Measurements from ENCODE around the gene ATP8B4. TPM values are rescaled to one million over a fixed set of nuclear protein-coding genes. Genes with fewer than 3 reads are reported as not detected.
A peak's percentile ranks its signal among the peaks of the same experiment; 100 is the strongest.

Gene ATP8B4
- total RNA-seq, 2 experiments from 2014 or later: 2.7 to 4.2 TPM

- Mint-ChIP-seq H3K4me1 (ENCODE audit: low read depth) (peaks cover 22% of the 10 kb centered on the region), H3K27ac (no peak overlapping the region), H3K36me3 (no peaks in the 10 kb centered on the region), H3K9me3 (no peaks in the 10 kb centered on the region), H3K4me3 (no peak overlapping the region), H3K27me3 (no peaks in the 10 kb centered on the region)
- ChIA-PET CTCF (no interaction called here), POLR2A (no interaction called here)
- intact Hi-C loops (cut with micrococcal nuclease): loop anchor here (10.0 kb wide), 3 partner anchors 166 to 674 kb away; no protein-coding TSS in a partner anchor
- DNase-seq: no peak
Observed at GRCh38 chr15:50148362-50148963, 29.4 kb upstream of the ATP8B4 start.

DNA sequence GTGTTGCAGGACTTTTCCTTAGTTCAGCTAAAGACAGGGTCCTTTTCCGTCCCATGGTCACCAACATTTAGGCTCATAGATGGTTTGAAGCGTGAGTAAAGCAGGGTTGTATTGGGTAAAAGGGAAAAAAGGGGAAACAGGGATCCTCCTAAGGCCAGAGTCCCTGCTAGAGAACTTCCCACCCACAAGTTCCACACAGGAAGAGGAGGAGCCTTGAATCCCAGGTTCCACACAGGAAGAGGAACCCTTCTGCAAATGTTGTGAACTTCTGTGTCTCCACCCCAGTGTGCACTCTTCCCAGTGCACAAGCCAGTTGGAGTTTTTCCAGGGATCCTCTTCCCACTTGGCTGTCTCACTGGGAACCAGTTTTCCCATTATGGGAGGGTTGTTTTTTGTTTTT lies 27.6 kb upstream of the ATP8B4 start:
- H3K9me3 Mint-ChIP-seq: no peaks in the 10 kb centered on the region

DNA sequence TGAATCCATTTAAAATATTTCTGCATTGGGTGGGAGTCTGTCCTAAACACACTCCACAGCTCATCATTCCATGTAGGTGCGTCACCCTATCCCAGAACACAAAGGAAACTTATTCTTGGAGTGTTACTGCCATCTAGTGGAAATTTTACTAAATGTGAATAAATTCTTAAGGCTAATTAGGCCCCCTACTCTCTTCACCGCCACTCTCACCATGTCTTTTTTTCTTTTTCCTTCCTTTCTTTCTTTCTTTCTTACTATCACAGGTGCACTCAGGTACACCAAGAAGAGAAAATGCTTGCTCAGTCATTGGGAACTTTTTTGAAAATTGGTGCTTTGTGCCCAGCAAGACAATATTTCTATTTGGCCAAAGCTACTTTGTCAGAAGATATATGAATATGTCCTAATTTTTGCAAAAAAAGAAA lies 26.4 kb upstream of the ATP8B4 start:
- intact Hi-C loops (cut with micrococcal nuclease): loop anchor here (1.0 to 10.0 kb wide), 5 partner anchors 169 to 1283 kb away; no protein-coding TSS in a partner anchor
- DNase-seq: no peak
- no peaks in the 10 kb centered on the region for H3K36me3 Mint-ChIP-seq
- no peak overlapping the region for H3K27ac Mint-ChIP-seq
- ChIA-PET CTCF (interaction anchor here (0.5 to 2.5 kb wide), 27 partner anchors 9 to 1287 kb away, joined by 3 to 19 read pairs (median 3); partner anchors contain the start of genes FGF7 and SLC27A2), POLR2A (no interaction called here)
- H3K4me1 Mint-ChIP-seq (ENCODE audit: low read depth): peaks cover 17% of the 10 kb centered on the region
- H3K9me3 Mint-ChIP-seq: no peaks in the 10 kb centered on the region
- no peak overlapping the region for H3K4me3 Mint-ChIP-seq
- no peaks in the 10 kb centered on the region for H3K27me3 Mint-ChIP-seq

More for the DNA sequence above, 27.6 kb upstream of the ATP8B4 start:
- Mint-ChIP-seq H3K36me3 (no peaks in the 10 kb centered on the region), H3K27ac (no peak overlapping the region), H3K4me3 (no peak overlapping the region), H3K27me3 (no peaks in the 10 kb centered on the region), H3K4me1 (ENCODE audit: low read depth) (peaks cover 22% of the 10 kb centered on the region)
- ChIA-PET POLR2A (no interaction called here), CTCF (interaction anchor here (0.9 to 2.2 kb wide), 6 partner anchors 12 to 912 kb away, joined by 3 to 11 read pairs (median 3); no protein-coding TSS in a partner anchor)
- intact Hi-C loops (cut with micrococcal nuclease): loop anchor here (10.0 kb wide), 3 partner anchors 168 to 672 kb away; no protein-coding TSS in a partner anchor
- DNase-seq: no peak

GRCh38 chr15:50144341-50145120 lies 25.5 kb upstream of the ATP8B4 start:
- Mint-ChIP-seq H3K4me3 (no peak overlapping the region), H3K27ac (no peak overlapping the region), H3K9me3 (no peaks in the 10 kb centered on the region), H3K27me3 (no peaks in the 10 kb centered on the region), H3K36me3 (no peaks in the 10 kb centered on the region), H3K4me1 (ENCODE audit: low read depth) (peaks cover 13% of the 10 kb centered on the region)
- no peak for DNase-seq
- ChIA-PET POLR2A (no interaction called here), CTCF (interaction anchor here (0.6 to 2.5 kb wide), 21 partner anchors 10 to 1286 kb away, joined by 3 to 19 read pairs (median 3); partner anchors contain the start of genes FGF7 and SLC27A2)
- intact Hi-C loops (cut with micrococcal nuclease): loop anchor here (1.0 to 10.0 kb wide), 6 partner anchors 170 to 1282 kb away; partner anchors contain the start of gene FGF7

DNA sequence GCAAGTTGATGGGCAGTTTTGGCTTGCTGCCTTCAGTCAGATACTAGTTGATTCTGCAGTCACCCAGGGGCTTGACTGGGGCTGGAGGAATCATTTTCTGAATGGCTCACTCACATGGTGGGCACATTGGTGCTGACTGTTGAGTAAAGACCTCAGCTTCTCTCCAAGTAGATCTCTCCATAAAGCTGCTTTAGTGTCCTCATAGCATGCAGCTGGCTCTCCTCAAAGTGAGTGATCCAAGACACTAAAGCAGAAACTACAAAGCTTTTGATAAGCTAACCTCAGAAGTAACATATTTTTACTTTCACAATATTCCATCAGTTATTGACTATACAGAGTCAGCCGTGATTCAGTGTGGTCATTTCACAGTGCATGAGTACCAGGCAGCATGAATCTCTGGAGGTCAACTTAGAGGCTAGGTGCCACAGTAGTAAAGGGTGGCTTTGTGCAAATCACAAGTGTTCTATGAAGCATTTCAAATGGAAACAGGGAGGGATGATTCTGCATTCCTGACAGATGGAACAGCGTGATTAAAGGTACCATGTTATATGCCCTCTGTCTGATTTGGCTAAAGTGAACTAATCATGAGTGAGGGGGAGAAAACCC lies 24.3 kb upstream of the ATP8B4 start:
- Mint-ChIP-seq H3K27me3 (peaks cover 3% of the 10 kb centered on the region), H3K9me3 (no peaks in the 10 kb centered on the region), H3K4me3 (no peak overlapping the region), H3K27ac (no peak overlapping the region), H3K36me3 (no peaks in the 10 kb centered on the region), H3K4me1 (ENCODE audit: low read depth) (peaks cover 15% of the 10 kb centered on the region)
- intact Hi-C loops (cut with micrococcal nuclease): loop anchor here (5.0 to 10.0 kb wide), 4 partner anchors 171 to 721 kb away; partner anchors contain the start of gene FGF7
- POLR2A ChIA-PET: no interaction called here
- CTCF ChIA-PET: interaction anchor here (0.6 to 2.5 kb wide), 3 partner anchors 173 to 204 kb away, joined by 3 to 19 read pairs (median 3); no protein-coding TSS in a partner anchor
- DNase-seq: no peak

DNA sequence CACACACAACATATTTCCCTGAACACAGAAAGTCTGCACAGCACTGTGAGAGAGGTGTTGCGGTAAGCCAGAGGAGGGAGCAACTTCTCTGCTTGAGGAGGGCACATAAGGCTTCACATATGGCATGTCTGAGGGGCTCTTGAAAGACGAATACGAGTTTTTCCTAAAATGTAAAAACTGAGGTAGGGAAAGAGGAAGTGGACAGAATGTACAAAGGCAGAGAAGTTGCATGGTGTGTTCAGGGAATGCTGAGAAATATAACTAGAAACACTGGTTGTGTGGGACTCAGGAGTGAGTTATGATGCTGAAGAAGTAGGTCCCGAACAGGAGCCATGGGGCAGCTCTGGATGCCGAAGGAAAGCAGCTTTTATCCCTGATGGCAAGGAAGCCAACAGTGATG lies 22.8 kb upstream of the ATP8B4 start:
- Mint-ChIP-seq H3K27ac (no peak overlapping the region), H3K27me3 (peaks cover 7% of the 10 kb centered on the region), H3K4me3 (no peak overlapping the region), H3K36me3 (no peaks in the 10 kb centered on the region), H3K9me3 (no peaks in the 10 kb centered on the region), H3K4me1 (ENCODE audit: low read depth) (peaks cover 30% of the 10 kb centered on the region)
- ChIA-PET CTCF (no interaction called here), POLR2A (no interaction called here)
- no peak for DNase-seq
- intact Hi-C loops (cut with micrococcal nuclease): loop anchor here (5.0 to 10.0 kb wide), 4 partner anchors 173 to 720 kb away; partner anchors contain the start of gene FGF7

DNA sequence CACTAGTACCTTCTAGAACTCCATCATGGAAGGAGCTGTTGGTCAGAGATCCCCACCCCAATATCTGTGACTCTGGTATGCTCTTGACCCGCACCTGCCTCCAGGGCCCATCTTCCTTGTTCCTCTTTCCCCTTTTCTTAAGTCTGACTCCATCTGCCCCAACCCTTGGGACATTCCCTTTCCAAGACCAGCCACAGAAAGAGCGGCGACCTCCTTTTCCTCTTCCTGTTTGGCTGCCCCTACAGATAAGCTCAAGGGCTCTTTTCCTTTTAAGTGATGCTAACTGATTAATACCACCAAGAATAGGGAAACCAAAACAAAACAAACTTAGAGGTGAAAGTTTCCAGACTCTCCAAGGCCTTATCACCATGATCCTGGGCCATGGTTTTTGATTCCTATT lies 21.9 kb upstream of the ATP8B4 start:
- H3K27ac Mint-ChIP-seq: no peak overlapping the region
- CTCF ChIA-PET: interaction anchor here (1.3 kb wide), 1 partner anchor 90 kb away, joined by 3 read pairs; no protein-coding TSS in a partner anchor

GRCh38 chr15:50140098-50140497 lies 21.1 kb upstream of the ATP8B4 start:
- H3K4me1 Mint-ChIP-seq (ENCODE audit: low read depth): peaks cover 42% of the 10 kb centered on the region
- intact Hi-C loops (cut with micrococcal nuclease): loop anchor here (5.0 to 10.0 kb wide), 4 partner anchors 175 to 718 kb away; partner anchors contain the start of gene FGF7

More for the DNA sequence above, 21.9 kb upstream of the ATP8B4 start:
- intact Hi-C loops (cut with micrococcal nuclease): loop anchor here (5.0 to 10.0 kb wide), 4 partner anchors 174 to 719 kb away; partner anchors contain the start of gene FGF7
- Mint-ChIP-seq H3K4me3 (no peak overlapping the region), H3K27me3 (peaks cover 7% of the 10 kb centered on the region), H3K4me1 (ENCODE audit: low read depth) (peaks cover 37% of the 10 kb centered on the region), H3K9me3 (no peaks in the 10 kb centered on the region), H3K36me3 (no peaks in the 10 kb centered on the region)
- DNase-seq: no peak
- POLR2A ChIA-PET: no interaction called here

DNA sequence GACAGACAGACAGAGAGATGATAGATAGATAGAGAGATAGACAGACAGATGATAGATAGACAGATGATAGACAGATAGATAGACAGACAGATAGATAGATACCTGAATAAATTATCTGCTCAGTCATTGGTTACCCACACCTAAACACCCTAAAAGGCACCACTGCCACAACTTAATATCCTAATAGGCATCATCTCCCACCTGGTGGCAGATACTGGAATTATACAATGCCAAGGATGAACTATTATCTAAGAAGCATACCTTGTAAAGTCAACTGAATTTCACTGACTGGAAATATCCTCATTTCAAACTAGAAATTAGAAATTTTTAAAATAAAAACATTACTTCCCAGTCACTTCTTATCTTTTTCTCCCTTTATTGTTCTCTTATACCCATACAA lies 19.4 kb upstream of the ATP8B4 start:
- intact Hi-C loops (cut with micrococcal nuclease): loop anchor here (5.0 to 10.0 kb wide), 5 partner anchors 626 to 1261 kb away; partner anchors contain the start of genes COPS2, EID1 and SPPL2A
- ChIA-PET CTCF (interaction anchor here (0.9 kb wide), 2 partner anchors 178 to 902 kb away, joined by 3 read pairs; no protein-coding TSS in a partner anchor), POLR2A (no interaction called here)
- peaks cover 45% of the 10 kb centered on the region for H3K4me1 Mint-ChIP-seq (ENCODE audit: low read depth)
- H3K27ac Mint-ChIP-seq: peak overlapping the region; percentile 82
- no peak overlapping the region for H3K4me3 Mint-ChIP-seq
- H3K9me3 Mint-ChIP-seq: no peaks in the 10 kb centered on the region
- H3K27me3 Mint-ChIP-seq: peaks cover 7% of the 10 kb centered on the region
- no peak for DNase-seq
- H3K36me3 Mint-ChIP-seq: no peaks in the 10 kb centered on the region

More at GRCh38 chr15:50140098-50140497, 21.1 kb upstream of the ATP8B4 start:
- Mint-ChIP-seq H3K4me3 (no peak overlapping the region), H3K27ac (no peak overlapping the region), H3K36me3 (no peaks in the 10 kb centered on the region), H3K9me3 (no peaks in the 10 kb centered on the region), H3K27me3 (peaks cover 7% of the 10 kb centered on the region)
- POLR2A ChIA-PET: no interaction called here
- no peak for DNase-seq
- CTCF ChIA-PET: interaction anchor here (0.6 to 1.3 kb wide), 3 partner anchors 13 to 1166 kb away, joined by 3 to 4 read pairs (median 3); no protein-coding TSS in a partner anchor

DNA sequence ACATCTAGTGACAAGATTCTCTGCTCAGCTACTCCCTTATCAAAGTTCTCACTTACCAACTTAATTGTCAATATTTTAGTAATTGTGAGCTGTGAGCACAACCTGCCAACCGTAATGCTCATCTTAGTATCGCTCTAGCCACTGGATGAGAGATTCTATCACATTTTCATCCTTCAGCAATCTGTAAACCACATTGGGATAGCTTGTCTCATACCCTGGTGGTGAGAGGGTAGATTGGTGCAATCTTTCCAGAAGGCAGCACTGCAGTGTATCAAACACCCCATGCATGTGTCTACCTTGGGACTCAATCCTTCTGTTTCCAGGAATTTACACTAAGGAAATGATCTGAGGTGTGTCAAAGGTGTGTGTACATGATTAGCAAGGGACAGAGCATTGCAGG lies 18.9 kb upstream of the ATP8B4 start:
- Mint-ChIP-seq H3K27ac (peak overlapping the region; percentile 82), H3K36me3 (no peaks in the 10 kb centered on the region), H3K27me3 (peaks cover 7% of the 10 kb centered on the region), H3K4me3 (no peak overlapping the region), H3K4me1 (ENCODE audit: low read depth) (peaks cover 45% of the 10 kb centered on the region), H3K9me3 (no peaks in the 10 kb centered on the region)
- no peak for DNase-seq
- ChIA-PET POLR2A (interaction anchor here (3.8 kb wide), 1 partner anchor 123 kb away, joined by 21 read pairs; no protein-coding TSS in a partner anchor), CTCF (interaction anchor here (0.9 kb wide), 2 partner anchors 178 to 902 kb away, joined by 3 read pairs; no protein-coding TSS in a partner anchor)
- intact Hi-C loops (cut with micrococcal nuclease): loop anchor here (2.0 to 10.0 kb wide), 6 partner anchors 627 to 1261 kb away; partner anchors contain the start of genes COPS2, EID1 and SPPL2A

DNA sequence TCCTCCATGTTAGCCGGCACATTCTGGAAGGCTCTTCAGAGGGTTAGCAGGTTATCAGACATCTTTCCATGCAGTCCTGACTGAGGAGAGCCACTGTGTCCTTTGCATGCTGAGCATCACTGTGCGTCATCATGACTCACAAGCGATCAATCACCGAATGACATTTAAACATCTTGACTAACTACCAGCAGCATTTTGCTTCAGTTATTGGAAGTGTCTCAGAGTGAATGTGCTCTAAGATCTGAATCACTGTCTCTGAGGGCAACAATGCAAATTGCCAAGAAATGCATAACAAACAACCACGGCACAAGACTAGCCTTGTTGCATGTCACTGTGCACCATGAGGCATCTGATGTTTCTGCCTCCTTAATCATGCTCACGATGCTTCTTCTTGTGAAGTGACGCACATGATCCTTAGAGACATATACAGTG lies 18.3 kb upstream of the ATP8B4 start:
- ChIA-PET POLR2A (interaction anchor here (1.1 to 3.8 kb wide), 3 partner anchors 46 to 982 kb away, joined by 3 to 21 read pairs (median 4); partner anchors contain the start of gene COPS2), CTCF (interaction anchor here (0.9 kb wide), 2 partner anchors 179 to 901 kb away, joined by 3 read pairs; no protein-coding TSS in a partner anchor)
- Mint-ChIP-seq H3K27ac (peak overlapping the region; percentile 82), H3K4me1 (ENCODE audit: low read depth) (peaks cover 49% of the 10 kb centered on the region), H3K36me3 (peaks cover 3% of the 10 kb centered on the region), H3K27me3 (peaks cover 11% of the 10 kb centered on the region), H3K9me3 (peaks cover 4% of the 10 kb centered on the region), H3K4me3 (peak overlapping the region; percentile 53)
- DNase-seq: peak; percentile 77
- intact Hi-C loops (cut with micrococcal nuclease): loop anchor here (2.0 to 10.0 kb wide), 6 partner anchors 627 to 1260 kb away; partner anchors contain the start of genes COPS2, EID1 and SPPL2A

Data from activated CD4-positive, alpha-beta memory T cell treated with anti-CD3 and anti-CD28 coated beads for 36 hours (primary cell).